Lung (tissue), 12 donors: ENCODE data around the gene TRIM41. TPM values are rescaled to one million over a fixed set of nuclear protein-coding genes. Genes with fewer than 3 reads are reported as not detected.
A peak's percentile ranks its signal among the peaks of the same experiment; 100 is the strongest.

Experiments used
- ATAC-seq: fragments of 200-7000 bp; cut with Tn5 transposase; one replicate; pipeline ENCODE4 v1.9.1; 2020; ENCODE audit warnings: moderate number of reproducible peaks; ENCODE audit not compliant: insufficient read depth, low FRiP score
- DNase-seq, 3 donors: peaks; one replicate each; pipeline ENCODE4 v3.0.0-alpha.2; 2013 to 2017
- H3K27ac ChIP-seq, 2 donors: one replicate each; pipeline ENCODE4 v1.5.1; 2013; ENCODE audit warnings: mild to moderate bottlenecking in 2 of 2, moderate library complexity in 2 of 2, control low read depth in 1 of 2, inconsistent platforms in 1 of 2, low read depth in 1 of 2, low read length in 1 of 2
- H3K27me3 ChIP-seq, 3 donors: one replicate each; pipeline ENCODE4 v1.5.1; 2013; ENCODE audit warnings: low read length in 2 of 3; ENCODE audit not compliant: control insufficient read depth in 3 of 3, insufficient read depth in 3 of 3
- H3K36me3 ChIP-seq, 4 donors: one replicate each; pipeline ENCODE4 v1.5.1; 2013; ENCODE audit warnings: low read length in 4 of 4, mild to moderate bottlenecking in 1 of 4, moderate library complexity in 1 of 4; ENCODE audit not compliant: control insufficient read depth in 4 of 4, insufficient read depth in 4 of 4
- H3K4me1 ChIP-seq, 5 donors: one replicate each; pipeline ENCODE4 v1.5.1; 2013; ENCODE audit warnings: low read length in 5 of 5, mild to moderate bottlenecking in 2 of 5, moderate library complexity in 1 of 5; ENCODE audit not compliant: control insufficient read depth in 5 of 5, insufficient read depth in 5 of 5
- H3K4me3 ChIP-seq: one replicate; pipeline ENCODE4 v1.5.1; 2013; ENCODE audit warnings: mild to moderate bottlenecking, control low read depth, moderate library complexity
- H3K9ac ChIP-seq, 2 donors: one replicate each; pipeline ENCODE4 v1.5.1; 2013; ENCODE audit warnings: low read length in 2 of 2, control low read depth in 1 of 2; ENCODE audit not compliant: insufficient read depth in 1 of 2
- H3K9me3 ChIP-seq, 4 donors: one replicate each; pipeline ENCODE4 v1.5.1; 2013; ENCODE audit warnings: low read length in 3 of 4, mild to moderate bottlenecking in 1 of 4, moderate library complexity in 1 of 4; ENCODE audit not compliant: control insufficient read depth in 4 of 4, insufficient read depth in 3 of 4
- CTCF ChIP-seq: IDR thresholded peaks from 2 replicates; pipeline ENCODE4 v1.5.1; 2012; ENCODE audit warnings: mild to moderate bottlenecking; ENCODE audit errors: control extremely low read depth, extremely low read depth
- WGBS, 2 donors: extraction: QIAGEN DNeasy Blood & Tissue Kit; methylation state at CpG; one replicate each; pipeline ENCODE4 v1.1.7; 2013; 5-methylcytosine and 5-hydroxymethylcytosine counted together
- polyA plus RNA-seq, 2 donors: library from polyadenylated mRNA; stranded (reverse); fragments of 200-250 nt; gene quantifications; one replicate each; pipeline ENCODE4 v1.2.1, GENCODE V29; 2013
- total RNA-seq, 2 donors: library from RNA; depleted of rRNA in 1 of 2; stranded (reverse); fragments of >200 nt in 1 of 2; gene quantifications; one replicate each; pipeline ENCODE4 v1.2.1, GENCODE V29; 2014 to 2021
- donor health status: control.
- donor health status: control.
- donor health status: Bipolar disorder and iron deficiency.
- donor health status: healthy.
- donor health status: DM: yes; HTN: yes; CAD: no.

TRIM41 gene
- total and polyA plus RNA-seq, 4 donors: 13.1 to 38.6 (median 22.2) TPM

- Histone ChIP-seq H3K4me3 (no peak overlapping the region), H3K4me1 (peaks cover 0 to 22% (median 4%) of the 10 kb centered on the region in 5 donors), H3K9ac (no peak overlapping the region), H3K9me3 (no peaks in the 10 kb centered on the region), H3K36me3 (no peaks in the 10 kb centered on the region), H3K27ac (no peak overlapping the region), H3K27me3 (peaks cover 0 to 43% (median 30%) of the 10 kb centered on the region in 3 donors)
- 46 to 56% methylated on average over 11 of the region's 11 CpGs for WGBS, 2 donors
- no peak for TF ChIP-seq CTCF
- ATAC-seq (no peak), DNase-seq (peak in 1 of 3 donors; percentile 73)
These were observed 19.9 kb upstream of the TRIM41 start for GRCh38 chr5:181203093-181203711.

- no peak for DNase-seq
- H3K27ac ChIP-seq: no peak overlapping the region
These were observed 19.3 kb upstream of the TRIM41 start for GRCh38 chr5:181203777-181204112.

GRCh38 chr5:181204113-181204825 is 18.8 kb upstream of the TRIM41 start:
- 1 to 2% methylated on average over 59 to 67 of the region's 67 CpGs for WGBS, 2 donors
- peak overlapping the region; percentile 16 to 30 for H3K27ac ChIP-seq

More at GRCh38 chr5:181203777-181204112, 19.3 kb upstream of the TRIM41 start:
- no peaks in the 10 kb centered on the region for H3K9me3 ChIP-seq
- TF ChIP-seq CTCF: no peak
- peaks cover 0 to 43% (median 30%) of the 10 kb centered on the region in 3 donors for H3K27me3 ChIP-seq
- H3K36me3 ChIP-seq: no peaks in the 10 kb centered on the region
- H3K9ac ChIP-seq: no peak overlapping the region
- ATAC-seq: no peak
- peaks cover 0 to 22% (median 4%) of the 10 kb centered on the region in 5 donors for H3K4me1 ChIP-seq
- H3K4me3 ChIP-seq: peak overlapping the region; percentile 33
- 7% methylated on average over 17 of the region's 17 CpGs for WGBS, 2 donors

More at GRCh38 chr5:181204113-181204825, 18.8 kb upstream of the TRIM41 start:
- Histone ChIP-seq H3K9ac (no peak overlapping the region), H3K4me1 (peaks cover 0 to 22% (median 4%) of the 10 kb centered on the region in 5 donors), H3K36me3 (no peaks in the 10 kb centered on the region), H3K9me3 (no peaks in the 10 kb centered on the region), H3K4me3 (peak overlapping the region; percentile 52), H3K27me3 (peaks cover 0 to 43% (median 28%) of the 10 kb centered on the region in 3 donors)
- DNase-seq: peak in 2 of 3 donors; percentile 34
- TF ChIP-seq CTCF: no peak
- peak; percentile 1 for ATAC-seq
